Testis (tissue), 3 donors: Measurements from ENCODE around the gene TAF8. TPM values are rescaled to one million over a fixed set of nuclear protein-coding genes. Genes with fewer than 3 reads are reported as not detected.

ENCODE experiments used
- DNase-seq: peaks from one replicate; pipeline ENCODE4 v3.0.0-alpha.2; 2019
- H3K27ac ChIP-seq, 2 donors: fragments of 200-600 bp; sonication (generic); one replicate each; pipeline ENCODE4 v1.5.1; 2019
- H3K27me3 ChIP-seq: fragments of 200-600 bp; sonication (generic); one replicate; pipeline ENCODE4 v1.5.1; 2019
- H3K36me3 ChIP-seq: fragments of 200-600 bp; sonication (generic); one replicate; pipeline ENCODE4 v1.5.1; 2017; ENCODE audit warnings: low read depth; ENCODE audit errors: missing control alignments
- H3K4me1 ChIP-seq: fragments of 200-600 bp; sonication (generic); one replicate; pipeline ENCODE4 v1.5.1; 2019
- H3K4me3 ChIP-seq, 2 donors: fragments of 200-600 bp; sonication (generic); one replicate each; pipeline ENCODE4 v1.5.1; 2017 to 2019
- H3K9me3 ChIP-seq: fragments of 200-600 bp; sonication (generic); one replicate; pipeline ENCODE4 v1.5.1; 2017
- POLR2A ChIP-seq: fragments of 450-650 bp; IDR thresholded peaks from one replicate; pipeline ENCODE4 v1.6.1; 2017; ENCODE audit warnings: antibody characterized with exemption, mild to moderate bottlenecking, moderate library complexity
- WGBS, 2 donors: methylation state at CpG; one replicate each; pipeline ENCODE4 v1.1.5; 2018; 5-methylcytosine and 5-hydroxymethylcytosine counted together
- intact Hi-C: fragments of 100-400 bp; cut with DNase I; formaldehyde crosslinking; loops from one replicate; pipeline ENCODE4 v1.15.1; 2023; ENCODE audit warnings: low total_unique reads
- polyA plus RNA-seq: library from polyadenylated mRNA; stranded (reverse); fragments of 350-450 nt; fragmentation: Illumina TruSeq; extraction: RNeasy Lipid Tissue Mini Kit (QIAGEN cat#74804); gene quantifications from one replicate; pipeline ENCODE4 v1.2.3, GENCODE V29; 2014; ENCODE audit warnings: low read depth, low replicate concordance; ENCODE audit not compliant: insufficient read depth
- total RNA-seq, 2 donors: library from RNA; depleted of rRNA; stranded (reverse); fragments of >200 nt; gene quantifications; one replicate each; pipeline ENCODE4 v1.2.3, GENCODE V29; 2016
- TF ChIP-seq, protein P1 (sequence below), 3 experiments: fragments of 450-650 bp in 2 of 3; fragments of 200-600 bp in 1 of 3; sonication (generic) in 1 of 3; IDR thresholded peaks; one replicate each; pipeline ENCODE4 v1.5.1; 2016 to 2019; ENCODE audit warnings: antibody characterized with exemption in 3 of 3, mild to moderate bottlenecking in 2 of 3, moderate library complexity in 1 of 3

The TAF8 gene
- total and polyA plus RNA-seq, 3 donors from 2014 or later: 20.8 to 51.3 (median 29.7) TPM

DNA sequence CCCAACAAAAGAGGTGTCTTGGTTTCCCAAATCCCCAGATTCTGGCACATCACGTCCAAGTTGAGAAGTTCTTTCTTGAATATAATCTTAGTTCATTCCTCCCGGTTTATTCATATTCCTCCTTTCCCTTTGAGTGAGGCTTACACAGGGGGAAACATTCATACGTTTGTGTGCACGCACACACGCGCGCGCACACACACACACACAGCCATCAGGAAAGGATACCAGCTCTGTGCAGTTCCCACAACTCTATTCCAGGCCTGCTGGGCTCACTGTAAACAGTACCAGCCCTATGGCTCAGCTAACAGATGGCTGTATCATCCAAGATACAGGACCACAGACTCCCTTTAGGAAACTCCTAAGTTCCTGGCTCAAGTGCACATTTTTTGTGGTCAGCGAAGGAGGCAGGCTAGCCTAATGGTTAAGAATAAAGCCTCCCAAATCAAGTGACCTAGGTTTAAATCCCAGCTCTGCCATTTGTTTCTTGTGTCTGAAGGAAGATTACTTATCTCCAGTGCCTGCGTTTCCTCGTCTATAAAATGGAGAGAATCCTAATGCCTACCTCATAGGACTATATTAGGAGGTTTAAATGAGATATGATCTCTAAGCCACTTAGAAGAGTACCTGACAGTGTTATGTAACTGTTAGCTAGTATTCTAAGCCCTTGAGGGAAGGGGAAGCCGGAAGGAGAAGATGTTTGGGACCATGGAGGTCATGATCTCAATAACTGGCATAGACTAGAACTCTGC lies 3.7 kb upstream of the TAF8 start:
- peak overlapping the region; percentile 68 to 95 for H3K27ac ChIP-seq
- H3K27me3 ChIP-seq: no peaks in the 10 kb centered on the region
- TF ChIP-seq, protein P1, sequence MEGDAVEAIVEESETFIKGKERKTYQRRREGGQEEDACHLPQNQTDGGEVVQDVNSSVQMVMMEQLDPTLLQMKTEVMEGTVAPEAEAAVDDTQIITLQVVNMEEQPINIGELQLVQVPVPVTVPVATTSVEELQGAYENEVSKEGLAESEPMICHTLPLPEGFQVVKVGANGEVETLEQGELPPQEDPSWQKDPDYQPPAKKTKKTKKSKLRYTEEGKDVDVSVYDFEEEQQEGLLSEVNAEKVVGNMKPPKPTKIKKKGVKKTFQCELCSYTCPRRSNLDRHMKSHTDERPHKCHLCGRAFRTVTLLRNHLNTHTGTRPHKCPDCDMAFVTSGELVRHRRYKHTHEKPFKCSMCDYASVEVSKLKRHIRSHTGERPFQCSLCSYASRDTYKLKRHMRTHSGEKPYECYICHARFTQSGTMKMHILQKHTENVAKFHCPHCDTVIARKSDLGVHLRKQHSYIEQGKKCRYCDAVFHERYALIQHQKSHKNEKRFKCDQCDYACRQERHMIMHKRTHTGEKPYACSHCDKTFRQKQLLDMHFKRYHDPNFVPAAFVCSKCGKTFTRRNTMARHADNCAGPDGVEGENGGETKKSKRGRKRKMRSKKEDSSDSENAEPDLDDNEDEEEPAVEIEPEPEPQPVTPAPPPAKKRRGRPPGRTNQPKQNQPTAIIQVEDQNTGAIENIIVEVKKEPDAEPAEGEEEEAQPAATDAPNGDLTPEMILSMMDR (IDR thresholded peaks at IDR 0.05): no peak
- TF ChIP-seq POLR2A: no peak
- H3K4me3 ChIP-seq: no peak overlapping the region
- no peaks in the 10 kb centered on the region for H3K36me3 ChIP-seq
- no peak for DNase-seq
- no peaks in the 10 kb centered on the region for H3K9me3 ChIP-seq
- 55 to 60% methylated on average over 12 of the region's 12 CpGs for WGBS, 2 donors
- peaks cover 54% of the 10 kb centered on the region for H3K4me1 ChIP-seq
- intact Hi-C loops: loop anchor here (5.0 kb wide), 1 partner anchor 259 kb away; the partner anchor contains the start of gene TOMM6

DNA sequence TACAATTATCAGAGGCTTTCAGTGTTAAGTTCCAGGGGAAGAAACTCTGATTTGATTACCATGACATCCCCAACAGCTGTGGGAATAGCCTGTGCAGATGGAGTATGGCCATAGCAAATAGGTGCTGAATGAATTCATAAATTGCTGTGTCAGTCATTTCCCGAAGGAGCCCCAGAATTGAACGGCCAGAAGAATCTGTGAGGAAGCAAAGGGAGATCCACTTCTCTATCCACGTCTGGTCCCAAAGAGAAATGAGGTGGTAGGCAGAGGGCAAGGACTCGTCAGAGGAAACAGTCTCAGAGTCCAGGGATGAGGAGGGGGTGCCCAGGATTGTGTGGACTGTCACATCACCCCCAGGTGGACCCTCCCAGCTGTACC lies 3.1 kb upstream of the TAF8 start:
- no peaks in the 10 kb centered on the region for H3K36me3 ChIP-seq
- intact Hi-C loops: loop anchor here (5.0 kb wide), 1 partner anchor 260 kb away; the partner anchor contains the start of gene TOMM6
- TF ChIP-seq, protein P1 (IDR thresholded peaks at IDR 0.05): no peak
- peaks cover 50% of the 10 kb centered on the region for H3K4me1 ChIP-seq
- no peak for DNase-seq
- WGBS, 2 donors: 40 to 47% methylated on average over 4 of the region's 4 CpGs
- no peaks in the 10 kb centered on the region for H3K27me3 ChIP-seq
- no peaks in the 10 kb centered on the region for H3K9me3 ChIP-seq
- H3K4me3 ChIP-seq: peak overlapping the region in 1 of 2 donors; percentile 62
- H3K27ac ChIP-seq: peak overlapping the region; percentile 68 to 95

DNA sequence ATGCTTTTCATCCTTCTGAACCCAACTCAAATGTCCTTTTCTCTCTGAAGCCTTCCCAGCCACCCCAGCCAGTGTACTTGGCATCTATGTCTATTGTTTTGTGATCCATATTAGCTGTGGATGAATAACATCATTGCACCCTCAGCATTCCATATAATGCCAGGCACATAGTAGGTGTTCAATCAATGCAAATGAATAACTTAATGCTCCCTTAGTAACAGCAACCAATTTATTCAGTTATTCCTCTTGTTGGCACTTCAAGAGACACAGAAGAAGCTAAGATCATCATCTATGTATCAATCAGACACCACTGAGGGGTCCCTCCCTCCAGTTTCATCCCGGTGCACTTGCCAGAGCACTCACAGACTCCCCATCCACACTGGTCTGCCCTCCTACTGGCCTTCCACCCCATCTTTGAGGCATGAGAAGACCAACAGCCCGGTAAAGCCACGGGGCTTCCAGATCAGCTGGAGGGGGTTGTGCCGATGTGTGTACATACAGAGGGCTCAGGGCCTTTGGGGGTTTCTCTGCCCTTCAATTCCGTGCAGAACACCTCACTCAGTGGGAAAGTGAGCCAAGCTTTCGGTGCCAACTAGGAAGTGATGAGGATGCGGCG lies 2.4 kb upstream of the TAF8 start:
- intact Hi-C loops: loop anchor here (5.0 kb wide), 1 partner anchor 261 kb away; the partner anchor contains the start of gene TOMM6
- Histone ChIP-seq H3K4me1 (peaks cover 48% of the 10 kb centered on the region), H3K36me3 (no peaks in the 10 kb centered on the region), H3K27me3 (no peaks in the 10 kb centered on the region), H3K9me3 (no peaks in the 10 kb centered on the region), H3K27ac (peak overlapping the region; percentile 68 to 95), H3K4me3 (peak overlapping the region; percentile 62 to 70)
- WGBS, 2 donors: 0 to 3% methylated on average over 4 to 7 of the region's 8 CpGs
- TF ChIP-seq, protein P1 (IDR thresholded peaks at IDR 0.05): no peak
- no peak for TF ChIP-seq POLR2A
- peak; percentile 30 for DNase-seq

DNA sequence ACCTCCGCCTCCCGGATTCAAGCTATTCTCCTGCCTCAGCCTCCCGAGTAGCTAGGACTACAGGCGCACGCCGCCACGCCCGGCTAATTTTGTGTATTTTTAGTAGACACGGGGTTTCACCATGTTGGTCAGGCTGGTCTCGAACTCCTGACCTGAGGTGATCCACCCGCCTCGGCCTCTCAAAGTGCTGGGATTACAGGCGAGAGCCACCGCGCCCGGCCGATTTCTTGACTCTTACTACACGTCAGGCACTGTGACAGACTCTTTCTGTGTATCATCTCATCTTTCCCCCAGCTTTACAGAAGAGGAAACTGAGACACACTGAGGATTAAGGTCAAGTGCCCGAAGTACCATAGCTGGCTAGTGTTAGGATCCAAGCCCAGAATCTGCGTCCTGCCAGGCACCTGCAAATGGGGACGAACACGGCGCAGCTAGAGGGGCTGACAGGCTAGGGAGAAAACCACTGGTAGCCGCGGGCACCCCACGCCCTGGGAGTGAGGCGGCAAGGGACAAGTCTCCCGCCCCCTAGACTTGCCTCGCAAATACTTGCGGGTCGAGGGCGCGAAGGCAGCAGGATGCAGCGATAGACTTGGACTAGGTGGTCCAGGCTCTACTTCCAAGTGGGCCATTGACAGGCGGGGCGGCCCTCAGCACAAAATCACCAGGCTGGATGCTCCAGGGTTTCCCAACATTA lies 1.1 kb upstream of the TAF8 start:
- intact Hi-C loops: loop anchor here (5.0 kb wide), 1 partner anchor 262 kb away; the partner anchor contains the start of gene TOMM6
- DNase-seq: no peak
- H3K27ac ChIP-seq: peak overlapping the region; percentile 68 to 95
- no peak for TF ChIP-seq POLR2A
- TF ChIP-seq, protein P1 (IDR thresholded peaks at IDR 0.05): no peak
- H3K27me3 ChIP-seq: no peaks in the 10 kb centered on the region
- H3K4me1 ChIP-seq: peaks cover 40% of the 10 kb centered on the region
- 43 to 48% methylated on average over 34 to 36 of the region's 36 CpGs for WGBS, 2 donors
- H3K36me3 ChIP-seq: no peaks in the 10 kb centered on the region
- peak overlapping the region; percentile 62 to 70 for H3K4me3 ChIP-seq
- no peaks in the 10 kb centered on the region for H3K9me3 ChIP-seq
